ENCODE data around the gene MICAL3. TPM values are rescaled to one million over a fixed set of nuclear protein-coding genes. Genes with fewer than 3 reads are reported as not detected.

The MICAL3 gene
- total and polyA plus RNA-seq, 9 of the 15 experiments (the other 6 are each of a cell fraction or from before 2014, with no cell fraction given) = 0.53 to 32.1 (median 12.3) TPM

DNA sequence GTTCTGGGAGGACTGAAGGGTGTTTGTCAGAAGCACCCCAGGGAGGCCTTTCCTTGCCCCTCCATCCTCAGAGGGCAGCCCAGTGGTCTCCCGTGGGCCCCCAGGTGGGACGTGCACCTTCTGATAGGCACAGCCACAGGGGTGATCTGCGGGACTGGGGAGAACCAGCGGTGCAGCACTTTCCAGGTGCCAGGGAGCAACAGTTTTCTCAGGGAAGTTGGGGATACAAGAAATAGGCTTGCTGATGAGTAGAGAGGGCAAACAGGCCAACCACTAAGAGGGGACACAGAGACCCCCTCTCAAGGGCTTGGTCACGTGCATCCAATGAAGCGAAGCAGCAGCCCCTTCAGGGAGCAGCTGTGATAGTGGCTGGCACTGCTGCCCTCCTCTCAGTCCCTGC, 143.0 kb downstream of the MICAL3 start:
- no peak overlapping the region for H3K27ac ChIP-seq (ENCODE audit: extremely low read depth, low read depth, low read length)
- no peak overlapping the region for H3K4me2 ChIP-seq (ENCODE audit: insufficient read depth, low read length)
- H3K4me1 ChIP-seq (replicated peaks in 1 of 2; ENCODE audit: control insufficient read depth in 2 of 2, insufficient read depth in 2 of 2, low read length in 2 of 2) = peaks cover 0 to 3% of the 10 kb centered on the region in 2 experiments; a peak in 1 of 5 replicates
- WGBS (ENCODE audit: insufficient coverage, low coverage, missing lambda C conversion rate) = 72% methylated on average over 6 of the region's 6 CpGs
- in situ Hi-C loops (cut with MboI) (no loop called here), intact Hi-C loops (cut with micrococcal nuclease) (no loop called here)
- H3K9ac ChIP-seq (ENCODE audit: insufficient read depth in 1 of 2, low read depth in 2 of 2, low read length in 2 of 2) = no peak overlapping the region
- H3K9me3 ChIP-seq (replicated peaks; ENCODE audit: control insufficient read depth, insufficient read depth, low read depth, low read length) = no peaks in the 10 kb centered on the region
- BruUV-seq (replicated peaks) = no TSS peak
- POLR2A ChIA-PET = no interaction called here
- ATAC-seq (no peak), DNase-seq (ENCODE audit: extremely low read depth in 1 of 4, low spot score in 3 of 4) (no peak), FAIRE-seq (no peak)
- H2AFZ ChIP-seq (ENCODE audit: low read depth, low read length) = no peak overlapping the region
- H3K27me3 ChIP-seq (ENCODE audit: control insufficient read depth in 2 of 2, insufficient read depth in 2 of 2, low read length in 2 of 2) = no peaks in the 10 kb centered on the region
- no peaks in the 10 kb centered on the region for H3K9me1 ChIP-seq (ENCODE audit: control insufficient read depth, insufficient read depth, low read length)
- no peaks in the 10 kb centered on the region for H3K79me2 ChIP-seq (ENCODE audit: control insufficient read depth, insufficient read depth, low read length)
- CTCF ChIA-PET (ENCODE audit: low intra/inter-chr PET ratio) = no interaction called here
- no peaks in the 10 kb centered on the region for H4K20me1 ChIP-seq (replicated peaks; ENCODE audit: control insufficient read depth, insufficient read depth, low read length)
- no peak overlapping the region for H3K4me3 ChIP-seq
- TF ChIP-seq, protein P1, sequence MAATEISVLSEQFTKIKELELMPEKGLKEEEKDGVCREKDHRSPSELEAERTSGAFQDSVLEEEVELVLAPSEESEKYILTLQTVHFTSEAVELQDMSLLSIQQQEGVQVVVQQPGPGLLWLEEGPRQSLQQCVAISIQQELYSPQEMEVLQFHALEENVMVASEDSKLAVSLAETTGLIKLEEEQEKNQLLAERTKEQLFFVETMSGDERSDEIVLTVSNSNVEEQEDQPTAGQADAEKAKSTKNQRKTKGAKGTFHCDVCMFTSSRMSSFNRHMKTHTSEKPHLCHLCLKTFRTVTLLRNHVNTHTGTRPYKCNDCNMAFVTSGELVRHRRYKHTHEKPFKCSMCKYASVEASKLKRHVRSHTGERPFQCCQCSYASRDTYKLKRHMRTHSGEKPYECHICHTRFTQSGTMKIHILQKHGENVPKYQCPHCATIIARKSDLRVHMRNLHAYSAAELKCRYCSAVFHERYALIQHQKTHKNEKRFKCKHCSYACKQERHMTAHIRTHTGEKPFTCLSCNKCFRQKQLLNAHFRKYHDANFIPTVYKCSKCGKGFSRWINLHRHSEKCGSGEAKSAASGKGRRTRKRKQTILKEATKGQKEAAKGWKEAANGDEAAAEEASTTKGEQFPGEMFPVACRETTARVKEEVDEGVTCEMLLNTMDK (IDR thresholded peaks at IDR 0.05; ENCODE audit: borderline replicate concordance, insufficient read depth, low read depth, low read length, poor library complexity, severe bottlenecking) = no peak
- no peak for TF ChIP-seq TAF15 (IDR thresholded peaks at IDR 0.05; ENCODE audit: low read depth, low read length)
- no peak for TF ChIP-seq BCOR (IDR thresholded peaks at IDR 0.05)
- TF ChIP-seq JUND (IDR thresholded peaks at IDR 0.05; ENCODE audit: borderline replicate concordance, low read depth, low read length) = no peak
- TF ChIP-seq JUND (tag; IDR thresholded peaks at IDR 0.05; ENCODE audit: borderline replicate concordance, low read depth, low read length) = no peak
- no peak for TF ChIP-seq CBX8 (IDR thresholded peaks at IDR 0.05; ENCODE audit: borderline replicate concordance, extremely low read depth, low read depth, low read length, poor library complexity, severe bottlenecking)
- no peak for TF ChIP-seq SNAPC5 (CRISPR knock-in tag; IDR thresholded peaks at IDR 0.05)
- no peak for TF ChIP-seq PREB (CRISPR knock-in tag; IDR thresholded peaks at IDR 0.05)
- H3K36me3 ChIP-seq (ENCODE audit: control insufficient read depth, insufficient read depth, low read length) = peaks cover 53% of the 10 kb centered on the region

All from K562 (cell line).